SK-N-SH treated with all-trans-retinoic acid at 6 μM for 48 hours (cell line): ENCODE measurements around the gene SMG1.
"Not testable (repeated sequence)": the region's sequence is repeated elsewhere in the genome, so short reads cannot be mapped to it uniquely, and the experiment has no call there.

ENCODE experiments used
- ISL1 ChIP-seq: fragments of 250-450 bp; sonication (Bioruptor Pico); IDR thresholded peaks from 2 replicates; pipeline ENCODE4 v2.1.2; 2022; ENCODE audit warnings: mild to moderate bottlenecking, moderate library complexity
- TCF4 ChIP-seq: fragments of 250-450 bp; sonication (Bioruptor Pico); IDR thresholded peaks from 2 replicates; pipeline ENCODE4 v1.8.0; 2021; ENCODE audit warnings: mild to moderate bottlenecking, moderate library complexity, borderline replicate concordance
- ZC3H10 ChIP-seq: fragments of 250-450 bp; sonication (Bioruptor Pico); IDR thresholded peaks from 2 replicates; pipeline ENCODE4 v1.5.1; 2021; ENCODE audit warnings: mild to moderate bottlenecking, moderate library complexity
- ZFP30 ChIP-seq: fragments of 450-650 bp; formaldehyde crosslinking; IDR thresholded peaks from 2 replicates; pipeline ENCODE4 v1.5.0; 2022; ENCODE audit warnings: mild to moderate bottlenecking, moderate library complexity
- TF ChIP-seq, protein P1 (sequence below): fragments of 250-450 bp; sonication (Bioruptor Pico); IDR thresholded peaks from 2 replicates; pipeline ENCODE4 v1.8.0; 2020; ENCODE audit warnings: mild to moderate bottlenecking, moderate library complexity, borderline replicate concordance

DNA sequence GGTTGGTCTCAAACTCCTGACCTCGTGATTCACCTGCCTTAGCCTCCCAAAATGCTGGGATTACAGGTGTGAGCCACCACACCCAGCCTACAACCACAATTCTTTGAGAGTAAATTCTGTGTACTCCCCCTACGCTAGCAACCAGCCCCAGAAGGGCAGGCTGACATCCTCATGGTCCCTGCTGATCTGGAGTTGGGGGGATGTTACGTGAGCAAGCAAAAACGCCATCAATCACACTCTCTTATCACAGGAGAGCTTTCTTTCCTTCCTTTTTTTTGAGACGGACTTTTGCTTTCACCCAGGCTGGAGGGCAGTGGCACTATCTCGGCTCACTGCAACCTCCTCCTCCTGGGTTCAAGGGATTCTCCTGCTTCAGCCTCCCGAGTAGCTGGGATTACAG, 154.0 kb downstream of the SMG1 start:
- TF ChIP-seq, protein P1, sequence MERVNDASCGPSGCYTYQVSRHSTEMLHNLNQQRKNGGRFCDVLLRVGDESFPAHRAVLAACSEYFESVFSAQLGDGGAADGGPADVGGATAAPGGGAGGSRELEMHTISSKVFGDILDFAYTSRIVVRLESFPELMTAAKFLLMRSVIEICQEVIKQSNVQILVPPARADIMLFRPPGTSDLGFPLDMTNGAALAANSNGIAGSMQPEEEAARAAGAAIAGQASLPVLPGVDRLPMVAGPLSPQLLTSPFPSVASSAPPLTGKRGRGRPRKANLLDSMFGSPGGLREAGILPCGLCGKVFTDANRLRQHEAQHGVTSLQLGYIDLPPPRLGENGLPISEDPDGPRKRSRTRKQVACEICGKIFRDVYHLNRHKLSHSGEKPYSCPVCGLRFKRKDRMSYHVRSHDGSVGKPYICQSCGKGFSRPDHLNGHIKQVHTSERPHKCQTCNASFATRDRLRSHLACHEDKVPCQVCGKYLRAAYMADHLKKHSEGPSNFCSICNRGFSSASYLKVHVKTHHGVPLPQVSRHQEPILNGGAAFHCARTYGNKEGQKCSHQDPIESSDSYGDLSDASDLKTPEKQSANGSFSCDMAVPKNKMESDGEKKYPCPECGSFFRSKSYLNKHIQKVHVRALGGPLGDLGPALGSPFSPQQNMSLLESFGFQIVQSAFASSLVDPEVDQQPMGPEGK: not testable (repeated sequence)
- TF ChIP-seq TCF4 (CRISPR knock-in tag); ISL1; ZC3H10 (CRISPR knock-in tag); ZFP30 (CRISPR knock-in tag): not testable (repeated sequence)
